GM11168 (cell line): ENCODE measurements around the gene TAOK3.
"Not testable (repeated sequence)": the region's sequence is repeated elsewhere in the genome, so short reads cannot be mapped to it uniquely, and the experiment has no call there.

ENCODE experiments used
- in situ Hi-C: fragments of 300-500 bp; cut with MboI; formaldehyde crosslinking; loops from one replicate; pipeline ENCODE4 v1.12.0; 2022; ENCODE audit warnings: low sequenced_read_pairs; ENCODE audit not compliant: unreplicated experiment

TAOK3 gene

DNA sequence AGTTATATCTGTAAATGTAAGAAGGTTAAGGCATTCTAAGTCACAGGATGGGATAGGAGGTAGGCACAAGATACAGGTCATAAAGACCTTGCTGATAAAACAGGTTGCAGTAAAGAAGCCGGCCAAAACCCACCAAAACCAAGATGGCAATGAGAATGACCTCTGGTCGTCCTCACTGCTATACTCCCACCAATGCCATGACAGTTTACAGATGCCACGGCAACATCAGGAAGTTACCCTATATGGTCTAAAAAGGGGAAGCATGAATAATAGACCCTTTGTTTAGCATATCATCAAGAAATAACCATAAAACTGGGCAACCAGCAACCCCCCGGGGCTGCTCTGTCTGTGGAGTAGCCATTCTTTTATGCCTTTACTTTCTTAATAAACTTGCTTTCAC lies 64.7 kb downstream of the TAOK3 start:
- in situ Hi-C loops = not testable (repeated sequence)

DNA sequence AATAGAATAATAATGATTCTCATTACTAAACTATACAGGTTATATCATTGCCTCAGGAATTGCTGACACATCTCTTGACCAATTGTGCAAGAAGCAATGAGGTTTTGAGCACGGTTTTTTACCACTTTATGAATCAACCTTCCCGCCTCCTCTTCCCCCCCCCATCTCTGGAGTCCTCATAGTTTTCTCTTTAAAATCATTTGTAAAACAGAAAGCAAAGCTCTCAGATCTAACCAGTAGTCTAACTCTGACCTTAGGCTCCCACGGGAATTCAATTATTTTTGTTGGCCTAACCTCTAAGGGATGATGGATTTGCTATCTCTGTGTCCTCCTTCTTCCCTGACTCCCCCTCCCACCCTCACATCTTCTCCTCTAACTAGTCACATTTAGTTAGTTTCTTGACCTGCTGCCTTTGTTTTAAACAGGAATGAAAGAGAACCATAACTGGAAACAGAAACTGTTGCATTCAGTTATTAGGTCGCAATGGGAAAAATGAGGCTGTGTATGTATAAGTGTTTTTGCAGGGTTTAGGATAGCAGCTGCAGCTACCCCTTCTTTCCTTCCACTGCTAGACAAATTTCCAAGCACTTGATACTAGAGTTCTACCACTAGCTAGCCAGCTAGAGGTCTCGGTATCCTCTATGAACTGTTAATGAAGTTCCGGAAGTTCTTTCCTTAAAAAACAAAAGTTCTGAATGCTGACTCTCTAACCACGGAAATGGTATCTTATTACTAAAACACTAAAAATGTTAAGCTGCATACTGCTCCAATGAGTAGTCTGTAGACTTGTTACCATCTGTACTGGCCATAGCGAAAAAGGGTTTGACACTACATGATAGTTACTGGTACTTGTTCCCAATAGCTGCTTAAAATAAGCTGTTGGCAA lies 65.4 kb downstream of the TAOK3 start:
- in situ Hi-C loops = no loop called here

DNA sequence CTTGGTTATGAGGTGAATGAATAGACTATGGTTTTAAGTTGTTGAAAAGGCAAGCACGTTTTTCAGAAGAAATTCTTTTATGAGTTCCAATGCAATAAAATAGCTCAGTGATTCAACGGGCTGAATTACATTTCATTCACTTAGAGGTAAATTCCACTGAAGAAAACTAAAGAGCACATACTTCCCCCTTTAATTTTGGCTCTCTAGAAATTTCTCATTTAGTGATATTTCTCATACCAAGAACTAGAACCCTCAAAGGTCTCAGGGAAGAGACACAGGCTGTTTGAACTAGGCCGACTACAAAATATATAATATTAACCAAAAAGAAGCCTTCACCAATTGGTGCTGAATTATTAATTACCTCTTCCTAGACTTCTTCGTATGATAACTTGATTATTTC lies 68.6 kb downstream of the TAOK3 start:
- in situ Hi-C loops = no loop called here

DNA sequence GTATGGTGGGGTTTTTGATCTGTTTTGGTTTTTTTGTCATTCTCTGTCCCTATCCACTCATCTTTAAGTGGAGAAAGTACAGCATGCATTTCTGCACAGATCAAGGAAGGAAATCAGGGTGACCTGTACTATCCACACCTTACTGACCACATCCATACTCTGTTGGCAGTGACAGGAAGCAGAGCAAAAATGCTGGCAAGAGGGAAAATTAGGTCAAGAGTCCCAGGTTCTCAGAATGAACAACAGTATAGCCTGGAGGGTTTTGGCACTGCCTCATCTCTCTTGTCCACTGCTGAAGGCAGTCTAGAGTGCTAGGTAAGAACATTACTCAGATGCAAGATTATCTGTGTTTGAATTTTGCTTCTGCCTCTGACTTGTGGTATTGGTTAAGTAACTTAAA lies 70.7 kb downstream of the TAOK3 start:
- in situ Hi-C loops = no loop called here

DNA sequence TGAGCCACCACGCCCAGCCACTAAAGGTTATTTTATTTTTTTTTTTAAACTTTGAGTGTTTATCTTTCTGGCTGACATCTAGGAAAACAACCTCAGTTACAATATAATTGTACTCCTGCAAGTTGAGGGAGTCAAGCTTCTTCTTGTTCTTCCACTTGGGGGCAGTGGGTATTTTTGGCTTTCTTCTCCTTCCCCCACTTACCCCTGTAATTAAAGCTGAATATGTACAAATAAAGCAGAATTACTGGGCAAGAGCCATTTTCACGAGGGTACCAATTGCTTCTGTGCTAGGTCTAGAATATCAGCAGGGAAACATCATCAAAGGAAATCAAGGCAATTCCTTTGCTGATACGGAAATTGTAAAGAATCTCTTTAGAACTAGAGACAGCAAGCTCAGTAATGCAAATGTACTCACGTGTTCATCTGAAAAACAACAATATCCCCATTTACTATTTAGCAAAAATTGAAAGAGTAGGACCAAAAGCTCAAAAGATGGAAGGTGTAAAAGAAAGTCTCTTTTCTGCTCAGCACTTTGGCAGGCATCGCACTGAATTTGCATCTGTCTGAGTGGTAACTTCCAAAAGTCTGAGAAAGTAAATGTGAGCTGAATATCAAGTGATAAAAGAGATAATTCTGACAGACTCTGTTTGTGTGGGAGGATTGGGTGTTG lies 72.8 kb downstream of the TAOK3 start:
- in situ Hi-C loops = no loop called here

DNA sequence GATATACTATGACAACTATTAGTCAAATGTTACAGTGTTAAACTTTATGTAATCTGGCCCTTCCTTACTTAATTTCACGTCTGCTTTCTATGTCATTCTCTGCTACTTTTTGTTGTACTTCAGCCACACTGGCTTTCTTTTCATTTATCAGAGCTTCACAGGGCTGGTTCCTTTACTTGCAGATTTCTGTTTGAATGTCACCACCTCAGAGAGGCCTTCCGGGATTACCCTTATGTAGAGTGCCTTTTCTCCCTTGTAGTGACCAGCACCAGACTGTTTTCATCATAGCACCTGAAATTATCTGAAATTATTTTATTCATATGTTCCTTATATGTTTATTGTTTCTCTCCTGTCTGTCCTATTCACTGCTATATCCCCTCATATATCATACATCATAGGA lies 75.4 kb downstream of the TAOK3 start:
- in situ Hi-C loops = no loop called here

DNA sequence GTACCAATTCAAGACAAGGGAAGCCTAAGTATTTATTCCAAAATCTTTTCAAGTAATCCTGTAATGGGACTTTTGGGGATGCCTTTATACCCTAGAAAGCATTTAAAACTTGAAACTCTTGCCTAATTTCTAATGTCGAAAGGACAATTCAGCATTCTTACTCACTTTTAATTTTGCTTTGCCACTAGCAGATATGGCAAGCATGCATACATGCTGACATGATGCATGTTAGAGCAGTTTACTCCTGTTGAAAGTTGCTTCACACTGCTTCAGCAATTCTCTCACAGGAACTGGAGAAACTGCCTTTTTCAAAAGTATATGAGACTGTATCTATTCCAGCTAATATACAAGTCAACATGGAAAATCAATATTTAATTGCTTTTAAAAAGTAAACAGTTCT lies 79.9 kb downstream of the TAOK3 start:
- in situ Hi-C loops = no loop called here

DNA sequence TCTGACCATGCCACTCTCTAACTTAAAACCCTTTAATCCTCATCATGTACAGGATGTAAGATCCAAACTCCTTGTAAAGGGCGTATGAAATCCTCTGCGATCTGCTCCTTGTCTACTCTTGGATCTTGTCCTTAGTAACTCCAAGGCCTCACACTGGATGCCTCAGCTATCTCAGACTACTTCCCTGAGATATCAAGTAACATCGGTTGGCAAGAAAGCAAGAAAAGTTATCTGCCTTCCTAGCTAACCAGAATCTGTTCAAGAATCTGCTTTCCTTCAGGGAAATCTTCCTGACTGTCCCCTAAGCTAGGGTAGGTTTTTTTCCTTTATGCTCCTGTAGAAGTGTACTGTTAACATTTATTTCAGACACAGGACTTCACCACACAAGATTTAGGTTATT lies 82.6 kb downstream of the TAOK3 start:
- in situ Hi-C loops = no loop called here

DNA sequence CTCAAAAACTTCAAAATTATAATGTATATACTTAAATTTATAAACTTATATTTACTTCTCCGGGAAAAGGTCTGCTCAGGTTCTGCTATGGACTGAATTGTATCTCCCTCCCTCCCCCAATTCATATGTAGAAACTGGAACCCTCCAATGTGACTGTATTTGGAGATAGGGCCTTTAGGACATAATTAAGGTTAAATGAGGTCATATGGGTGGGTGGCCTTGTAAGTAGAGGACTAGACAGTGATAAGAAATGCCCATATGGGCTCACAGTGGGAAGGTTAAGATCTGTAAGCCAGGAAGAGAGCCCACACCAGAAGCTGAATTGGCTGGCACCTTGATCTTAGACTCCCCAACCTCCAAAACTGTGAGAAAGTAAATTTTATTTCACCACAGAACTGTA lies 84.5 kb downstream of the TAOK3 start:
- in situ Hi-C loops = no loop called here

DNA sequence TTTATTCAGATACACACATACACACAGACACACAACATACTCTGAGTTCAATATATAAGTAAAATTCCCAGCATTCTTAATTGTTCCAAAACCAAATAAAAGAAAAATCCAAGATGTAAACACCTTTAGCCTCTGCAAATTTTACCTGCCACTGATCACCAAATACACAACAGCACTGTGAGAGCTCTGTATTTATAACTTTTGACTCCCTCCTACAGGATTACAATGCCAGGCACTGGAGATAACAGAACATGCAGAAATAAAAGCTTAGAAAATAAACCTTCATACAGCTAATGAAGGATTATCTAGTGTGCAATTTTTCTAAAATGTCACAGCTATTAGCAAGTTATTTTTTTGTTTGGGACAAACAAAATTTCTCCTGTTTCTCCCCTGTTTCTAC lies 85.0 kb downstream of the TAOK3 start:
- in situ Hi-C loops = no loop called here

DNA sequence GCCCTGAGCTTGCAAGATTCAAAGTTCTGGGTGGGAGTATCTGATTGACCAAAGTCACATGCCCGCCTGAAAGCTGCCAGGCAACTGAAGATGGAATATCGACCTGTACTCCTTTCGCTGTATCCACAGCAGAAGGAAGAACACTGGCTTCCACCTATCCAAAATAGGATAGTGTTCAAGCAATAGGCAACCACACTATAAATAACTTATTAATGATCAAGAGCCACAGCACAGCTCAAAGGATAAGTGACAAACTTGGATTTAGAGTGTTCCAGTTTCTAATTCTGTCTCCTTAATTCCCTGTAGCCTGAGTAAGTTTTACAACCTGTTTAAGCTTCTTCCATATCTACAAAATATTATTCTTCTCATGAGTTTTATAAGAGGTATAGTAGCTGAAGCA lies 89.9 kb downstream of the TAOK3 start:
- in situ Hi-C loops = no loop called here

DNA sequence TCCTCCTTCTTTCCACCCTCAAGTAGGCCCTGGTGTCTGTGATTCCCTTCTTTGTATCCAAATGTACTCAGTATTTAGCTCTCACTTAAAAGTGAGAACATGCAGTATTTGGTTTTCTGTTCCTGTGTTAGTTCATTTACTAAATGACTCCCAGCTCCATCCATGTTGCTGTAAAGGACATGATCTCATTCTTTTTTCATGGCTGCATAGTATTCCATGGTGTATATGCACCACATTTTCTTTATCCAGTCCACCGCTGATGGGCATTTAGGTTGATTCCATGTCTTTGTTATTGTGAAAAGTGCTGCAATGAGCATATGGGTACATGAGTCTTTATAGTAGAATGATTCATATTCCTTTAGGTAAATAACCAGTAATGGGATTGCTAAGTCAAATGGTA lies 94.4 kb downstream of the TAOK3 start:
- in situ Hi-C loops = not testable (repeated sequence)

DNA sequence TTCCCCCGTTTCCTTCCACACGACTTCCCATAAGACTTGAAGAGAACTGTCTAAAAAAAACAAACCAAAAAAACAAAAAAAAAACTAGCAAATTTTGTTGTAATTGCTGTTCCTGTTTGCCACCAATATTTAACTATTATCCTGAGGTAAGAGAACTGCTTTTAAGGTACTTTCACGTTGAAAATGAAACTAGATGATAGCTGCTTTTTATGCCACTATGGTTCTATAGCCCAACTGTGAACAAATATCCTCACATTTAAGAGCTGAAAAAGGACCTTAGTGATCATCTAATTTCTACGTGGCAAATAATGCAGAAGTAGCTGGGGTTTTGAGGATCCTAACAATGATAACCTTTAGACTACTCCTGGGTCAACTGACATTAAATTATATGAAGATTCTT lies 98.6 kb downstream of the TAOK3 start:
- in situ Hi-C loops = no loop called here

DNA sequence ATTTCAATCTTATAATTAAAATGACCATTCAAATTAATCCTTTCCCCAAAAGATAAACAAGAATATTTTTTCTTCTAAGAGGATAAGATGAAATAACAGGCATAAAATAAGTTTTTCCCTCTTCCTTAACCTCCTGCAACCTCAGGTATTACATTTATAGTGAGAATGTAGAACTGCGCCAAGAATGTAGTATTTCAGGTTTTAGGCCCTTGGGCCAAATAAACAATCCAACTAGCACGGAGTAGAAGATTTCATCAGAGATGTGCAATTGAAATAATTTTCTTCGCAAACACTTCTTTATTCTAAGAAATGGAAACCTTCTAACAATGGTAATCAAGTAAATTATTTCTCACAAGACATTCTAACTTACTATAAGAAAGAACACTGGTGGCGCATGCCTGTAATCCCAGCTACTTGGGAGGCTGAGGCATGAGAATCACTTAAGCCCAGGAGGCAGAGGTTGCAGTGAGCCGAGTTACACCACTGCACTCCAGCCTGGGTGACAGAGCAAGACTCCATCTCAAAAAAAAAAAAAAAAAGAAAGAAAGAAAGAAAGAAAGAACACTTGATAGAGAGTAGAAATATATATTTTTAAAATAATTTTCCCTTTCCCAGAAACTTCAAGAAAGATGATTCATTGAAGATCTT lies 100.8 kb downstream of the TAOK3 start:
- in situ Hi-C loops = no loop called here

DNA sequence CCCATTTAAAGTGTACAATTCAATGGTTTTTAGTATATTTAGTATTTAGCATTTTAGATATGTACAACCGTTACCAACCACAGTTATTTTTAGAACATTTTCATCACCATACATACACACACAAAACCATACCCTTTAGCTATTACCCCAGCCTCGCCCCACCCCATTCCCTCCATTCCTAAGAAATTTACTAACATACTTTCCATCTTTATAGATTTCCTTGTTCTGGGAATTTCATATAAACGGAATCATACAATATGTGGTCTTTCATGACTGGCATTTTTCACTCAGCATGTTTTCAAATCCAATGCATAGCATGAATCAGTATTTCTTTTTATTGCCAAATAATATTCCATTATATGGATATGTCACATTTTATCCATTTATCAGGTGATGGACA lies 101.5 kb downstream of the TAOK3 start:
- in situ Hi-C loops = no loop called here

DNA sequence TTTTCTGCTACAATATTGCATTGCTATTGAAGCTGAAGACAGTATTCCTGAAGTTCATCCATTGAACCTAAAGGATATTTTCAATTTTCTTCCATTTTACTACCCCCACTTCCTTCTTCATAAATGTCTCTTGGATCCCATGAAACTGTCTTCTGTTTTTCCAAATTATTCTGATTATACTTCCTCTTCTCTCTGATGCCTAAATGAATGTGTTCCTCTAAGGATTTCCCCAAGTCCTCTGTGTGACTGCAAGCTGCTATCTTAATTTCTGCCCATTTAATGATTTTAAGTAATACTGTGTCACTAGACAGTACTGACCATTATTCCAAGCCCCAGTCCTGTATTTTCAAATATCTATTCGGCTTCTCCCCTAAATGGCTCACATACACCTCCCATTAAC lies 102.9 kb downstream of the TAOK3 start:
- in situ Hi-C loops = no loop called here

DNA sequence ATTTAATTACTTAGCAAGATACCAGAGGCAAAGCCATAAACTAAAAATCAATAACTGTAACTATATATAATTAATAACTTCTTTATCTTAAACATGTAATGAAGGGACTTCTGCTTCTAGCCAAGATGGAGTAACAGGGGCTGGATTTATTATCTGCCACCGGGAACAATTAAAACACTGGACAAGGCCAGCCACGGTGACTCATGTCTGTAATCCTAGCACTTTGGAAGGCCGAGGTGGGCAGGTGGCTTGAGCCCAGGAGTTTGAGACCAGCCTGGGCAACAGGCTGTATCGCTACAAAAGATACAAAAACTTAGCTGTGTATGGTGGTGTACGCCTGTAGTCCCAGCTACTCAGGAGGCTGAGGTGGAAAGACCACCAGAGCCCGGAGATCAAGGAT lies 113.6 kb downstream of the TAOK3 start:
- in situ Hi-C loops = no loop called here

DNA sequence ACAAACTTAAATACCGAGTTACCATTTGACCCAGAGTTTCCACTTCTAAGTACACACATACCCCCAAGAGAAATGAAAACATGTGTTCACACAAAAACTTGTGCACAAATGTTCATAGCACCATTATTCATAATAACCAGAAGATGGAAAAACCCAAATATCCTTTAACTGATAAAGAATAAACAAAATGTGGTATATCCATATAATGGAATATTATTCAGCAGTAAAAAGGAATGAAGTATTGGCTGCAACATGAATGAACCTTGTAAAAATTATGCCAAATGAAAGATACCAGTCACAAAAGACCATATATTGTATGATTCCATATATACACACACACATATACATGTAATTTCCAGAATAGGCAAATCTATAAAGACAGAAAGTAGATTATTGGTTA lies 116.4 kb downstream of the TAOK3 start:
- in situ Hi-C loops = no loop called here

DNA sequence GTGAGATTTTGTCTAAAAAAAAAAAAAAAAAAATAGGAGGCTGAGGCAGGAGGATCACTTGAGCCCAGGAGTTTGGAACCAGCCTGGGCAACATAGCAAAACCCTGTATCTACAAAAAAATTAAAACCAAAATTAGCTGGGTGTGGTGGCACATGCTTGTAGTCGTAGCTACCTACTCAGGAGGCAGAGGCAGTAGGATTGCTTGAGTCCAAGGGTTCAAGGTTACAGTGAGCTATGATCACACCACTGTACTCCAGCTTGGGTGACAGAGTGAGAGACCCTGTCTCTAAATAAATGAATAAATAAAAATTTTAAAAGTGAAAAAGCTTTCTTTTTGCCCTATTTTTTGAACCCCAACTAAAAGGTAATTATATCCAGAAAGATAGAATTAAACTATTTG lies 123.2 kb downstream of the TAOK3 start:
- in situ Hi-C loops = no loop called here

DNA sequence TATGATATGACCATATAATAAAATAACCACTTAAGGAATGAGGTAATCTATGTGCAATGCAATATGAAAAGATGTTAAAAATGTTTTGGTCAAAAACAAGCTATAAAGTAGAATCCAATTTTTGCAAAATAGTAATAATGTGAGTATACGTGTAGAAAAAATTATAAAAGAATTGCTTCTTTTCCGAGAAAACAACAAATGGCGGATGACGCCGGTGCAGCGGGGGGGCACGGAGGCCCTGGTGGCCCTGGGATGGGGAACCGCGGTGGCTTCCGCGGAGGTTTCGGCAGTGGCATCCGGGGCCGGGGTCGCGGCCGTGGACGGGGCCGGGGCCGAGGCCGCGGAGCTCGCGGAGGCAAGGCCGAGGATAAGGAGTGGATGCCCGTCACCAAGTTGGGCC lies 126.8 kb downstream of the TAOK3 start:
- in situ Hi-C loops = not testable (repeated sequence)

DNA sequence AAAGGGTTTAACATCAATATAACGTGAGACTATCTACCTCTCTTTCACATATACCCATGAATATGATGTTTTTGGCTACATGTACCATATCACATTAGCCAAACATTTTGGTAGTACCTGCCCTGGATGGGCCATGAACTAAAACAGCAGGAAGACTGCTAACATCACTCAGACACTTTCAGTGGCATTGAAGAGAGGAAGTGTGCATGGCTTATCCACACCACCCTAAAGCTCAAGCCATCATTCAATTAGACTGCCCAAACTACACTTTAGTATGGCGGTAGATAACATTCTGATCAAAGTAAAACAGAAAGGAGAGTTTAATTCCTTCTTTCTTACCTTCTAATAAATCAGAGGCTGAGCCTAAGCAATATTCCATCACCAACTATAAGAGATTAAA lies 133.8 kb downstream of the TAOK3 start:
- in situ Hi-C loops = no loop called here
